Glomerular endothelial cell (primary cell): ENCODE data around the gene LRMDA. TPM values are rescaled to one million over a fixed set of nuclear protein-coding genes. Genes with fewer than 3 reads are reported as not detected.

Experiments used
- DNase-seq: peaks from one replicate; pipeline ENCODE4 v3.0.0-alpha.2; 2011; ENCODE audit warnings: low read depth, low spot score; ENCODE audit errors: extremely low read depth
- total RNA-seq: library from RNA; depleted of rRNA; stranded (reverse); fragments of >200 nt; gene quantifications from 2 replicates; pipeline ENCODE4 v1.2.3, GENCODE V29; 2015

Gene LRMDA
- total RNA-seq, 1 donor from 2014 or later: 25.7 TPM

- no peak for DNase-seq
Measured at GRCh38 chr10:75568450-75569130, 137.2 kb downstream of the LRMDA start.

DNA sequence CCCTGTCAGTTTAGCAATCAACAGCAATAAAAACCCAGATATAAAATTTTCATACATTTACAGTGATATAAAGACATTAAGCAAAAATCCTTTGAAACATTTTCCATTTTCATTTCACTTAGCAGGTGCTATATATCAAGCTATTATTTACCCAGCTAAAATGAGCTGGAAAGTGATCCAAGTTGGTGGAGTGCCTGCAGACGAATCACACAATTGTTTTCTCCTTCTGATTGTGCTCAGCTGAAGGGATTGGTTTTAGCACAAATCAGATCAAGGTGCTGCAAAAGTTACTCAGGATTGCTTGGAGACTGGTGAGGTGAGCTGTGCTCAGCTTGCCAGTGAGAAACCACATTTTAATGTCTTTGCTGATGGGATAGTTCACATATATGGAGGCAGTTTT, 138.1 kb downstream of the LRMDA start:
- DNase-seq: no peak

DNA sequence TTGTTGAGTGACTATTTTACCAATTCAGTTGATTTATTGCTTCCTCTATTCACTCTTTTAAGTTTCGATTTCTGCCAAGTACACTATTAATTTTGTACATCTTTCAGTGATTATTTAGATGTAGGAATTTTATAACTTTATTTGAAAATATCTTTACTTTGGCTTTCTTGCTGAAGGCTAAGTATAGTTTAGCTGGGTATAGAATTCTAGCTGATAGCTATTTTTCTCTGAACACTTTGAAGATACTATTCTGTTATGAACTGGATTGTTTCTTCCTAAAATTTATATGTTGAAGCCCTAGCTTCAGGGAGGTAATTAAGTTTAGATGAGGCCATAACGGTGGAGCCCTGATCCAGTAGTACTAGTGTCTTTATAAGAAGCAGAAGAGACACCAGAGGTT, 141.1 kb downstream of the LRMDA start:
- no peak for DNase-seq

DNA sequence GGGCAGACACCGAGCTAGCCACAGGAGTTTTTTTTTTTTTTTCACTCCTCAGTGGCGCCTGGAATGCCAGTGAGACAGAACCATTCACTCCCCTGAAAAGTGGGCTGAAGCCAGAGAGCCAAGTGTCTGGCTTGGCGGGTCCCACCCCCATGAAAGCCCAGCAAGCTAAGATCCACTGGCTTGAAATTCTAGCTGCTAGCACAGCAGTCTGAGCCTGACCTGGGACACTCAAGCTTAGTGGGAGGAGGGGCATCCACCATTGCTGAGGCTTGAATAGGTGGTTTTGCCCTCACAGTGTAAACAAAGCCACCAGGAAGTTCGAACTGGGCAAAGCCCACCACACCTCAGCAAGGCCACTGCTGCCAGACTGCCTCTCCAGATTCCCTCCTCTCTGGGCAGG, 144.5 kb downstream of the LRMDA start:
- no peak for DNase-seq

GRCh38 chr10:75582102-75582501, 150.7 kb downstream of the LRMDA start:
- no peak for DNase-seq

GRCh38 chr10:75585294-75585693, 153.9 kb downstream of the LRMDA start:
- DNase-seq: no peak

DNA sequence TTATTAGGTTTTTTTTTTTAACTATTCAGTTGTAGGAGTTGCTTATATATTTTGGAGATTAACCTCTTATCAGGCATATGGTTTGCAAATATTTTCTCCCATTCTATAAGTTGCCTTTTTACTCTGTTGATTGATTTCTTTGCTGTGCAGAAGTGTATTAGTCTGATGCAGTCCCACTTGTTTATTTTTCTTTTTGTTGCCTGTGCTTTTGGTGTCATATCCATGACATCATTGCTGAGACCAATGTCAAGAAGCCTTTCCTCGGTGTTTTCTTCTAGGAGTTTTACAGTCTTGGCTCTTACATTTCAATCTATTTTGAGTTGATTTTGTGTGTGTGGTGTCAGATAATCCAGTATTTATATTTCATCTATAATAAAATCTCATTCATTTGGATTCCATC, 155.4 kb downstream of the LRMDA start:
- no peak for DNase-seq

- DNase-seq: no peak
Measured at GRCh38 chr10:75588031-75588430, 156.6 kb downstream of the LRMDA start.

GRCh38 chr10:75589895-75590654, 158.7 kb downstream of the LRMDA start:
- DNase-seq: no peak

GRCh38 chr10:75592151-75592787, 160.8 kb downstream of the LRMDA start:
- no peak for DNase-seq

DNA sequence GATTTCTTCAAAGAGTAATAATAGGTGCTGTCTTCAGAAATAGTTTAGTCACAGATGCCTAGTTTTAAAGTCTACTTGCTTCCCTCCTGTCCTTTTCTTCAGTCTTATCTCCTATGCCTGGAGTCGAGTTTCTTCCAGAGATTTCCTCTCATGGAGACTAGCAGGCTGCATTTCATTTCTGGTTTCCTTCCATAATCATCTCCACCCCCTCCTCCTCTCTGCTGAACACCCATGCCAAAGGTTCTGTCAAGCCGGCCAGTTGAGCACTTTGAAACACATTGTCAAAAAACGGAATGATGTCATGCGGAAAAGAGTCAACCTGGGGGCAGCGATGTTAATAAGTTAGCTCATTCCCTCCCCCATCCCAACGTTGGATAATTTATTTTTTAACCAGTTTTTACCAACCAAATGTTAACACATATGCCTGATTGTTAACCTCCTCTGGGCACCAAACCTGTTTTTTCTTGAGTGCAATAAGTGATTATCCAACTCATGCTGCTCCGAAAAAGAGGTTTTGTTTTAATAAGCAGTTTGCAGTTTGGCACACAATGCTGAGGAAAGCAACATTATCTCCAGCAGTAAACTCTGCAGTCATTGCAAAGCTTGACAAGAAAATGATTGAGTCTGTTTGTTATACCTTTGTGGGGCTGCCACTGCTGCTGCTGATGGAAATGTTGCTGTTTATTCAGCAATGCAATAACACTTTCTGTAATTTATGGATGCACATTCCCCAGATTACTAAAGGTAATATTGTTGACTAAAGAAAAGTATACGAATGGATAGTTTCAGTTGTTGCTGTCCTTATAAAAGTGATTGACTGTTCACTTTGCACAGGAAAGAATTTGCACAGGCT, 161.6 kb downstream of the LRMDA start:
- DNase-seq: no peak

GRCh38 chr10:75593692-75594556, 162.5 kb downstream of the LRMDA start:
- no peak for DNase-seq

GRCh38 chr10:75596930-75597620, 165.7 kb downstream of the LRMDA start:
- DNase-seq: no peak

- DNase-seq: no peak
Measured at GRCh38 chr10:75597773-75598440, 166.5 kb downstream of the LRMDA start.

GRCh38 chr10:75598998-75599397, 167.6 kb downstream of the LRMDA start:
- DNase-seq: no peak

GRCh38 chr10:75599875-75600648, 168.6 kb downstream of the LRMDA start:
- no peak for DNase-seq

DNA sequence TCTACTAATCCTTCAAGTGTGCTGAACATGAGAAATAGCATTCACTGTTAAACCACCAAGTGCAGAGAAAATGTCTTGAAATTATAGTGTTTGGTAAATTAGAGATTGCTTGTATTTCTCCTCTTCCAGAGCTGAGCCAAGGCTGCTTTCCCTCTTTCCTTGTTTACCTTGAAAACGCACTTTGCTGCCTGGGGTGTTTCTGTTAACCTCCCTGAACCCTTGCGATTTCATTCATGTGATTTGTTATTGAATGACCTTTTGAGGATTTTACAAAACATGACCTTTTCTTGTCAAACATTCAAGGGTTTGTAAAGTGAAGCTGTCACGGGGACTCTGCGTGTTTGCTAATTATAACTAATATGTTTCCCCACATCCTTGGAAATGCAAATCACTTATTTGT, 169.4 kb downstream of the LRMDA start:
- no peak for DNase-seq

DNA sequence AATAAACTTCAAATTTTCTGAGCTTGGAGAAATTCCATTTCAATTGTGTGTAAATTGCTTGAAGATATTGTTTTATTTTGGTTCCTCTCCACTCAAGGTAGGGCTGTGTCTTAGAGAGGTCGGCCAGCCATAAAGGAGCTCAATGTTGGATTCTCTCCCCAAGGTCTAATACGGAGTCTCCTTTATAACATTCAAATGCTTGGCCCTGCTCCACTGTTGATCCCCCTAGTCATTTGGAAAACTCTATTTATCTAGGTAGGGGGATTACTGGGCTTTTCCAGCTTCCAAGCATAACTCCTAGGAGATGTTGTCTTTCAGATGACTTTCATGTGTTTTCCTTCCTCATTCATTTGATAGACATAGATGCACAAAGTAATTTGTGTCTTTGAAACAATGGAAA, 170.9 kb downstream of the LRMDA start:
- no peak for DNase-seq
